ENCODE results near the gene TRIM43B.
"Not testable (repeated sequence)": the region's sequence is repeated elsewhere in the genome, so short reads cannot be mapped to it uniquely, and the experiment has no call there.

TRIM43B gene

DNA sequence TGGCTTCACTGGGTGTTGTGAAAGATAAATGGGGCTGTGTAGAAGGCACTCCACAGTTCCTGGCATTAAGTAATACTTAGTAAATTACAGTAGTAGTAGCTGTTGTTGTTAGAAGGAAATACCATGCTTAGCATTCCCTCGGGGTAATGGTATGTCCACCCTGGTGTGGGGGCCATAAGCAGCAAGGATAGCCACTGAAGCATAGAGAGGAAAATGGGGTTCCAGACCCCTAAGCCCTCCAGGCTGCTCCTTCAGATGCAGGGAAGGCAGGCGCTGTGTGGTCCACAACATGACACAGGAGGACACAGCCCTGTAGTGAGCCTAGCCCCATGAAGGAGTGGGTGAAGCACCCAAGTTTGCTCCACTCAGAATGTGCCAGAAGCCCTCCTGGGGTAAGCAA, 50.6 kb downstream of the TRIM43B start:
- not testable (repeated sequence) for DNase-seq (ENCODE audit: low read depth in 2 of 2)

- DNase-seq (ENCODE audit: low read depth in 2 of 2), result not testable (repeated sequence)
These were observed 51.2 kb downstream of the TRIM43B start for GRCh38 chr2:95433373-95433772.

GRCh38 chr2:95429748-95430467, 54.6 kb downstream of the TRIM43B start:
- DNase-seq (ENCODE audit: low read depth in 2 of 2), result not testable (repeated sequence)

DNA sequence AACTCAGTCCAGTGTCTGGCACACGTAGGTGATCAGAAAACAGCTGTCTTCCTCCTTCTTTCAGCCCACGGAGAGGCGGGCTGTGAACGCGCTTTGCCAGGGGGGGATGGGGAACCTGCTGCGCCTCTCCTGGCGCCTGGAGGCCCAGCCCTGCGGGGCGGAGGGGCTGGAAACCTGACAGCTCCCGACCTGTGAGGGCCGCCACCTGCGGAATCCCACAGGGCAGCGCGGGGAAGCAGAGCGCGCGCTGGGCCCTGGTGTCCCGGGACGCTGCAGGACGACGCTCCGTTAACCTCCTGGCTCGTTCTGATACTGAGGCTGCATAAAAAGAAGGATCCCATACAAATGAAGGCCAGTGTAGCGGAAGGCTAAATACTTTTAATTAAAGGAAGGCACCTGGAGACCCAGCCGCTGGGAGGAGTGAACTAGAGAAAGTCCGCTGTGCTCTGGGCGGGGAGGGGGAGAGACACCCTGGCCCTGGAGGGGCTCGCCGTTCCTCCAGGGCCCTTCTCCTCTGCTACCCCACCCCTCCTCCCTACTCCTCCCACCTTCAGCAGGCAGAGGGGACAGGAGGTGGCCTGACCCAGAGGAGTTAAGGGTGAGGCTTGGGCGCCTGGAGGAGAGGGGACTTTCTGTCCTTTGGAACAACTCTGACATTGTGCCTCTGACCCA, 57.2 kb downstream of the TRIM43B start:
- DNase-seq (ENCODE audit: low read depth in 2 of 2), result not testable (repeated sequence)

Measured in activated CD8-positive, alpha-beta memory T cell treated with anti-CD3 and anti-CD28 coated beads for 4 hours (primary cell).